GM04504 (cell line): ENCODE measurements around the gene EGFL8.
"Not testable (repeated sequence)": the region's sequence is repeated elsewhere in the genome, so short reads cannot be mapped to it uniquely, and the experiment has no call there.

Source experiments
- DNase-seq: peaks from one replicate; pipeline ENCODE4 v3.0.0-alpha.2; 2012; ENCODE audit warnings: low read depth

Gene EGFL8

DNA sequence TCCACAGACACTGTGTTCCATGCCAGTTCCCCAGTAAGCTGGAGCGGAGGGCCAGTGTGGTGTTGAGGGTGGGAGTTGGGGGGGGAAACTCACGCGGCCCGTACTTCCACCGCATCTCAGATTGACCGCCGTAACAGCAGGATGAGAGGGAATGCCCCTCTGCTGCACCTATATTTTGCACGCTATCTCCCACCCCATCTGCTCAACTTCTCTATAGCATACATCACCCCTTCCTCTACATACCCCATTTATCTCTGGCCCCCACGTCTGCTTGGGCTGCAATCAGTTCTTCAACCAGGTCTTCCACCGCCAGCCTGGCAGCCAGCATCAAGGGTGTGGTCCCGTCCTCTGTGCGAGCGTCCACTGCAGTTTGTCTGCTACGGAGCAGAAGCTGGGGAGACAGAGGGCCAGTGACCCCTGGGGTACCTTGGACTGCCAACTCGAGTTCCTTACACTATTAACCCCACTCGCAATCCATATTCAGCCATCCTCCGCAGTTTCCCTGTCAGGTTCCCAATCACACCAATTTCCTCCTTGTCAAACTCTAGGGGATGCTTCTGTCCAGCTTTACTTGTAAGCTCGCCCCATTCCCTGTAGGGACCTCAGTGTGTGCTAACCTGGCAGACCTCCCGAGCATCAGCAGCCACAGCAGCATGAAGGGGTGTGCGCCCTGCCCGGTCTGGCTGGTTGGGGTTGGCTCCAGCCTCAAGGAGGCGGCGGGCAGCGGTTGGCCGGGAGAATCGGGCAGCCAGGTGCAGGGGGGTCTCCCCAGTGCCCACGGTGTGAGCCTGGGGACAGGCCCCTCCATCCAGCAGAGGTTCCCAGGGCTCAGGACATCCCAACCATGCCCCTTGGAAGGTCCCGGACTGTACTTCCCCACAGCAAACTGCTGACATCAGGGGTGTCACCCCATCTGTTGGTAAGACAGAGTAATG is 32.6 kb downstream of the EGFL8 start:
- no peak for DNase-seq

DNA sequence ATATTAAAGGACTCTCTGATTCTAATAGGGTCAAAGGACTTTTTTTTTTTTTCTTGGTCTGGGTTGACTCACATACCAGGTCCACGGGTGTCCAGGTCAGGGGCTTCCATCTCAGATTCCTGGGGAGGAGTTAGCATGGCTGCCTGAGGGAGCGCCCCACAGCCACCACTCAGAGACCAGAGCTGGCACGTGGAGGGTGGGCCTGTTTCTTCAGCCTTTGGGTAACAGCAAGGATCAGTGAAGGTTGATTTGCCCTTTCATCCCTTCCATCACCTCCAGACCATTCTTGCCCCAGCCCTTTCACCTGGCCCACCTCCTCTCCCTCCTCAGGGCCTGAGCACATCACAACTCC is 33.9 kb downstream of the EGFL8 start:
- DNase-seq, result no peak

DNA sequence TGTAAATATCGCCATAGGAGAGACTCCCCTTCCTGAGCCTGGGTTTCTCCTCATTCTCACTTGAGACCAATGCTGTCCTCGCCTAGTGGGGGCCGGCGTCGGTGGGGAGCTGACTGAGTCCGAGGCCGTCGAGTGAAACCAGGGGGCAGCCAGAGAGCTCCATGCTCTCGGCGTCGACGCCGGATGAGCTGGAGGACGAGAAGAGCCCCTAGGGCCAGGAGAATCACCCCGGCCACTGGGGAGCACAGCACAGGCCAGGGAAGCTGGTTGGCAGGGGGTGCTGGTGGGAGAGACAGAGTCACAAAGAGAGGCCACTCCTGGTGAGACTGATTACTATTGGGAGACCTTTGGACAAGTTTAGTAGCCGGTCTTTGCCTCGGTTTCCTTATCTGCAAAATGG is 34.5 kb downstream of the EGFL8 start:
- no peak for DNase-seq

DNA sequence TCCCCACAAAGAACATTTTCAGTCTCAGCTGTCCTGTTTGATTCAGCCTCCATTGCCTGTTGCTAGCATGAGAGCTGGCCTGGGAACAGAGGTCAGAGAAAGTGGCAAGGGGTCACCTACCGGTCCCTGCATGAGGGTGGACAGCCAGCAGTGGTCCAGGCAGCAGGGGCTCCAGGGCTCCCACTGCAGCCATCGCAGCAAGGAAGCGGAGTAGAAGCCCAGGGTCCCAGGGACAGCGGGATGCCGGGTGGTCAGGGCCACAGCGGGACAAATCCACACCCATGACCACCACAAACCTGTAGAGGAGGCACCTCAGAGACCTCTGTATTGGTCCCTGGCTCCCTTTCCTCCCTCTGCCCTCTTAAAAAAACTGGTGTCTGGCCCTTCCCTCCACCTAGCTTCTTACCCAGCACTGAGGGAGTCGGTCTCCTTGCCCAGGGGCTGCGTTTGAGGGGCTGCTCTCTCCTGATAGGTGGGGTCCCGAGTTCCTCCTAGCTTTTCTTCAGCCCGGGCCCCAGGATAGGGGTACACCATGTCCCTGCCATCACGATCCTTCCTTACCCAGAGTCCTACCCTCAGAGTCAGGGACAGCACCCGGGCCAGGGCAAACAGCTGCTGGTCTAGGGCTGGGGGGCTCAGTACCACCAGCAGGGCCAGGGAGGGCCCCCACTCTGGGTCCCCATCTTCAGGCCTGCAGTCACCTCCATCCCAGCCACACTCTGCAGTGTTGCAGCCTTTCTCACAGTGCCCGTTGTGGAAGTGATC is 36.5 kb downstream of the EGFL8 start:
- no peak for DNase-seq

DNA sequence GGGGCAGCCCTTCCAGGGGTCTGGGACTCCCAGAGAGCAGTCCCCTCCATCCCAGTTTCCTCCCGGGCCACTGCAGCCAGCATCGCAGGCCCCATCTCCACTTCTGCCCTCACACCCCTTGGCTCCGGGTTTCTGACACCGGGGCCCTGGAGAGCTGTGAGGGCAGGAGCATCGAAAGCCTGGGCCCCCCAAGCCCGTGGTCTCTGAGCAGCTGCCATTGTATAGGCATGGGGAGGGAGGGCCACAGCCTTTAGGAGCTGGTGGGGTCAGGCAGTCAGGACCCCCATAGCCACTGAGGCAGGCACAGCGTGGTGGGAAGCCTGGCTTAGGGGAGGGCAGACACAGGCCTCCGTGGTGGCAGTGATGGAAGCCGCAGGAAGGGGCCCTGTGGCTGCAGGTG is 37.8 kb downstream of the EGFL8 start:
- DNase-seq, result no peak

DNA sequence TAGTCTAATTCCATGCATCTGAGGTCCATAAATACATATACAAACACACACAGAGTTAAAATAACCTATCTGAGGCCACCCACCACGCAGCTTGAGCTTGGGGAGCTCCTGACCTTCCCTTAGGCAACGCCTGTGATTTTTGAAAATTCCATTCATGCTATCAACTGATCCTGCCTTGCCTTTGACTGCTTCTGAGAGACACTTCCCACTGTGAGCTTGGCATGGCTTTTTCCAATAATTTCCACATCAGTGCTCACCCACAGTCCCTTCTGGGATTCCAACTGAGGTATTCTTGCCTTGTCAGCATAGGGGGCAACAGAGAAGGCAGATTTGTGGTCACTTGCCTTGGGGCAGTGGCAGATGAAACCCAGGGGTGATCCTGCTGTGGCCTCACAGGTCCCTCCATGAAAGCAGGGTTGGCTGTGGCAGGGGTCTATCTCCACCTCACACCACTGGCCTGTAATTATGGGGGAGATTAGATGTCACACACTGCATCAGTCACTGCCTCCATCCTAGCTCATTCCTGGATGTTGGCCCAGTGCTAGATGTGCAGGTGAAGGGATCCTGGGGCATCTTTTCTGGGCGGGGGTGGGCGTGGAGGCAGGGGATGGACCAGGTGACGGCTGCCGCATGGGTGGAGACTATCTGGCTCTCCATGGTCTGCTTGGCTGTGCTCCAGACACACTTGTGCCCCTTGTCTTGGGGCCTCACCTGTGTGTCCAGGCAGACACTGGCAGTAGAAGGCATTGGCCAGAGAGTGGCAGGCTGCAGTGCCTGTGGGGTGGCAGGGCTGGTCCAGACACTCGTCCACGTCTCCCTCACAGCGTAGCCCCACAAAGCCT is 39.3 kb downstream of the EGFL8 start:
- no peak for DNase-seq

DNA sequence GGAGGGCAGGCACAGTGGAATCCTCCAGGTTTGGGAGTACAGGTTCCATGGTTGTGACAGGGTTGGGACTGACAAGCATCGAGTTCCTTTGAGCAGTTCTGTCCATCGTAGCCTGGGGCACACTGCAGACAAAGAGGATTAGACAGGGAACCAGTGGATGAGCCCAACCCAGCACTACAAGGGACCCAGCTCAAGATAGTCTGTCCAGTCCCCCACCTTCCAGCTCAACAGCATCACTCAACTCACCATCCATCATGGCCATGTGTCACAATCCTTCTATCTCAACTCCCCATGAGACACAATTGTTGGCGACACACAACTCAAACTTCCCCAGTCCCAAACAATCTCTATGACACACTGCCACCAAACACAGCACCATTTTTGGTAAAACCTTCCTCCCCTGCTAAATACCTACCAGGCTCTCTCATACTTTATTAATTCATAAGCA is 39.9 kb downstream of the EGFL8 start:
- DNase-seq, result no peak

DNA sequence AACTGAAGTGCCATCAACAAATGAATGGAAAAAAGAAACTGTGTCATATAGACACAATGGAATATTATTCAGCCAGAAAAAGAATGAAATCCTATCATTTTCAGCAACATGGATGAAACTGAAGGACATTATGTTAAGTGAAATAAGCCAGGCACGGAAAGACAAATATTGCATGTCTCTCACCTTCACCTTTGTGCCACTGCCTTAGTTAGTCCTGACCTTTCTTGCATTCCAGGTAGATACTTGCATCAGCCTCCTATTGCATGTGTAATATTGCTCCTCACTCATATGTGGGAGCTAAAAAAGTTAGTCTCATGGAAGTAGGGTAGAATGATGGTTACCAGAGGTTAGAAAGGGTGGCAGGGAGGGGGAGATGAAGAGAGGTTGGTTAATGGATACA is 44.6 kb downstream of the EGFL8 start:
- no peak for DNase-seq

DNA sequence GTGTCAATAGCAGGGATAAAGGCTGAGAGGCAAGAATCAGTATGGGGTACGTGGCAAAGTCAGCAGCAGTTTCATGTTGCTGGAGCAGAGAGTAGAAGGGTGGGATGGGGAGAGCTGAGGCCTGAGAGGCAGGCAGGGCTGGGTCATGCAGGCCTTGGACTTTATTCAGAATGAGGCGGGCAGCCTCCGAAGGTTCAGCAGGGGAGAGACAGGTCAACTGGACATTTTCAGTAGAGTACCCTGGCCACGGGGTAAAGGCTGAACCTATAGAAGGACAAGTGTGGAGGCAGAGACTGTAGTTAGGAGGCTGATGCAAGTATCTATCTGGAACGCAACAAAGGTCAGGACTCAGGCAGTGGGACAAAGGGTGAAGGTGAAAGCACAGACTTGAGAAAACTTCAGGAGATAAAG is 45.8 kb downstream of the EGFL8 start:
- no peak for DNase-seq

DNA sequence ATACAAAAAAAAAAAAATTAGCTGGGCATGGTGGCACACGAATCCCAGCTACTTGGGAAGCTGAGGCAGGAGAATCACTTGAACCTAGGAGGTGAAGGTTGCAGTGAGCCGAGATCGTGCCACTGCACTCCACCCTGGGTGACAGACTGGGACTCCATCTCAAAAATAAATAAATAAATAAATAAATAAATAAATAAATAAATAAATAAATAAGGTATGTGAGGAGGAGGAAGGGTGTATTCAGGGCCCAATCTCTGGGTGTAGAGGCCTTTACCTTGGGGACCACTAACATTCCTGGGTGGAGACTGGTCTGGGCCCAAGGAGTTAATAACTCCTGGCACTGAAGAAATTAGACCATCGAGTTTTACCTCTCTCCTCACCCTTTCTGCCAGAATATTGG is 47.0 kb downstream of the EGFL8 start:
- DNase-seq, result not testable (repeated sequence)

DNA sequence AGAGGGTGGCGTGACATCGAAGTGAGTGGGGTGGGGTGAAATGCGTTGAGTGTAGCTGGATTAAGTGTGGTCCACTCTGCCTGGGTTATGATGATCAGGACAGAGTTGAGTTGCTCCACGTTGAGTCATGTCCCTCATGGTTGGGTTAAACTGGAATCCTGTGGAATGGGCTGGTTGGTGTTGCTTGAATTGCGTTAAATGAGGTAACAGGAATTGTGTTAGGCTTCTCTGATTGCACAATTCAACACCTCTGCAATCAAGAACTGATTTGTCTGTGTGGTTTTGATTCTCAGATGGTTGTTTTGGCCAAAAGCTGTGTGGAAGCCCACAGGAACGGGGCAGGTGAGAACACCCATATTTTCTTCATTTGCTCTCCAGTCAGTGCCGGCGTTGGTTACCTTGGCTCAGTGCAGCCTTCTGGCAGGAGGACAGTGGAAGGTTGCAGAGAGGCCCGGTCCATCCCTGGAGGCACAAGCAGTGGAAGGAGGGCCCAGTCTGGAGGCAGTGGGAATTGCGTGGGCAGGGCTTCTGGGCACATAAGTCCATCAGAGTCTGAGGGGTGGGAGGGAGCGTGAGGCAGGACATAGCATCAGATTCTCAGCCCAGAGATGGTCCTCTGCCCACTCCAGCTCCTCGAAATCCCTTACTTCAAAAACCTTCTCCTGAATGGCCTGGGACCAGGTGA is 47.8 kb downstream of the EGFL8 start:
- no peak for DNase-seq

DNA sequence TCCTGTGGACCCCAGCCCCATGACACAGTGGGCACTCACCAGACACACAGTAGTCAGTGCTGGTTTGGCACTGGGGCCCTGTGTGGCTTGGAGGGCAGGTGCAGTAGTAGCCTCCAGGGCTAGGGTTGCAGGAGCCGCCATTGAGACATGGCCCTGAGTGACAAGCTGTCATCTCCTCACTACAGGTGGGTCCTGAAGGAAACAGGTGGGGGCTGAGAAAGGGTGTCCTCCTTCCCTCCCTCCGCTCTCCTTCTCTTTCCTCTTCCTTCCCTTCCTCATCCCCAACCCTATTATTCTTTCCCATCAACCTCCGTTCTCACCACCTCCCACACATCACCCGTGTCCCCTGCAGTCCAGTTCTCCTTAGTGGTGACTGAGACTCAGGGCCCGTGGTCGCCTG is 49.3 kb downstream of the EGFL8 start:
- no peak for DNase-seq

DNA sequence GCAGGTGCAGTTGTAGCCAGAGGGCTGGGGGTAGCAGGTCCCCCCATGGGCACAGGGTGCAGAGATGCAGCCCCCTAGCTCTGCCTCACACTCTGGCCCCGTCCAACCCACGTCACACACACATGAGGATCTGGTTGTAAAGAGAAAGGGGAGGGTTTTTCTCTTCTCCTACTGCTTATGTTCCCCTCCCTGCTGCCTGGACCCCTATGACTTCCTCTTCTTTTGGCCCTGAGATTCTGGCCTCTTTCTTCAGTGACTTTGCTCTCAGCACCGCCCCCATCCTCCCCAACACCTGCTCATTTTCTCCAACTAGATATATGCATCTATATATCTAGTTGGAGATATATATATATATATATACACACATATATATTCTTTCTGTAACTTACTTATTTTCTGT is 49.7 kb downstream of the EGFL8 start:
- no peak for DNase-seq

DNA sequence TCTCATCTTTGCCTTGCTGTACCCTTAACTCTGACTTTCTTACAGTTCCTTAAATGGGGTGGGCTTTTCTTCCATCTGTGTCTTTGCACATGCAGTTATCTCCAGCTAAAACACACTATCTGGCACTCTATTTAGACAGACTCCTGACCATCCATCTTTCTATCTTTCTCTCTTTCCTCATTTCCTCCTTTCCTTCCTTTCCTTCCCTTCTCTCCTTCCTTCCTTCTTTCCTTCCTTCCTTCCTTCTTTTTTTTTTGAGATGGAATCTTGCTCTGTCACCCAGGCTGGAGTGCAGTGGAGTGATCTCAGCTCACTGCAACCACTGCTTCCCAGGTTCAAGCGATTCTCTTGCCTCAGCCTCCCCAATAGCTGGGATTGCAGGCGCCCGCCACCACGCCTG is 51.2 kb downstream of the EGFL8 start:
- DNase-seq, result no peak

DNA sequence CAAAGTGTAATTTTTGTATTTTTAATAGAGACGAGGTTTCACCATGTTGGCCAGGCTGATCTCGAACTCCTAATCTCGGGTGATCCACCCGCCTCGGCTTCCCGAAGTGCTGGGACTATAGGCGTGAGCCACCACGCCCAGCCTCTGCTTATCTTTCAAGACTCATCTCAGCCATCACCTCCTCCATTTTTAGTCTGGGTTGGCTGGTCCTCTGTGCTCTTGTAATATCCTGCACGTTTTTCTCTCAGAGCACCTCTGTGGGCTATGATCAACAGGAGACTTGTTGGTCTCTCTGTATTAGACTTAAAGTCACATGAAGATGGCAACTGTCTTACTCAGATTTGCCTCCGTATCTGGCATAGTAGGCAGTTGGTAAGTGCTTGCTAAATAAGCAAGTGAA is 51.9 kb downstream of the EGFL8 start:
- DNase-seq, result no peak

DNA sequence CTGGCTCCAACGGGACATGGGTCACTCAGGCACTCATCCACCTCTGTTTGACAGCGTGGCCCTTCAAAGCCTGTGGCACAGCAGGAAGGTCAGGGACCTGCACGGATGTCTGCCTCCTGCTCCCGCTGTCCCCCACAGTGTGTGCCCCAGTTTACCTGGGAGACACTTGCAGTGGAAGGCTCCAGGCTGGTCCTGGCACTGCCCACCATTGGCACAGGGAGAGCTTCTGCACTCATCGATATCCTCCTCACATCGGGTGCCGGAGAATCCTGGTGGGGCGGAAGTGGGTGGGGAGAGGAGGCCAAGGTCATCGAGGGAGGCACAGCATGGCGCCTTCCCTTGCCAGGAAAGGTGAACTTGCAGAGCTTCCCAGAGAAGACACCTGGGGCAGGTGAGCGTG is 52.6 kb downstream of the EGFL8 start:
- no peak for DNase-seq
